Measurements from ENCODE around the gene GSTA2.
A peak's percentile ranks its signal among the peaks of the same experiment; 100 is the strongest.
"Not testable (repeated sequence)": the region's sequence is repeated elsewhere in the genome, so short reads cannot be mapped to it uniquely, and the experiment has no call there.

The GSTA2 gene

DNA sequence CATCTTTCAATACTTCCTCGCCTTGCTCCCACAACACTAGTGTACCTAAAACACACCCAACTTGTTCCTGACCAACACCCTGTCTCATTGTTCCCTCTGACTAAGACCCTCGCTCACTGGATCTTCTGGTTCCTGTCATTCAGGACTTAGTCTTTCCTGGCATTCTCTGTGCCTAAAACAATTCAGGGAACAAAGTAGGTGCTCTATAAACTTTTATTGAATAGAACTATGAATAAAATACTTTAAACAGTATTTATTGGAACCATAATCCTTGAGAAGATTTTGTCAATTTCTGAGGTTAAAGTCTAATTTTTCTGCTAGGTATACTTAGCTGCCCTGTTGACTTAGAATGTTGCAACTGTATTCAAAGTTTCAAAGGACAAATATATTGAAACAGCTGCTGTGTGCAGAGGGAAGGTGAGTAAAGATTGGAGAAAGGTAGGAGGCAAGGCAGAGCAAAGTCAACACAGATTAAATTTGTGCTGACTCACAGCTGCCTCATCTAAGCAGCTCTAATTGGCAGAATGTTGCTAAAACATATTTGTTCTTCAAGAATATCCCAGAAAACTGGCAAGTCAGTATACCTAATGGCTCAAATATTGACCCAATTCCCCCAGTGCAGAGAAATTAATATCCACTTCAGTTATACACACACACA lies 37.6 kb downstream of the GSTA2 start:
- DNase-seq (ENCODE audit: low read depth): no peak

GRCh38 chr6:52725143-52725534 lies 38.1 kb downstream of the GSTA2 start:
- no peak for DNase-seq (ENCODE audit: low read depth)

DNA sequence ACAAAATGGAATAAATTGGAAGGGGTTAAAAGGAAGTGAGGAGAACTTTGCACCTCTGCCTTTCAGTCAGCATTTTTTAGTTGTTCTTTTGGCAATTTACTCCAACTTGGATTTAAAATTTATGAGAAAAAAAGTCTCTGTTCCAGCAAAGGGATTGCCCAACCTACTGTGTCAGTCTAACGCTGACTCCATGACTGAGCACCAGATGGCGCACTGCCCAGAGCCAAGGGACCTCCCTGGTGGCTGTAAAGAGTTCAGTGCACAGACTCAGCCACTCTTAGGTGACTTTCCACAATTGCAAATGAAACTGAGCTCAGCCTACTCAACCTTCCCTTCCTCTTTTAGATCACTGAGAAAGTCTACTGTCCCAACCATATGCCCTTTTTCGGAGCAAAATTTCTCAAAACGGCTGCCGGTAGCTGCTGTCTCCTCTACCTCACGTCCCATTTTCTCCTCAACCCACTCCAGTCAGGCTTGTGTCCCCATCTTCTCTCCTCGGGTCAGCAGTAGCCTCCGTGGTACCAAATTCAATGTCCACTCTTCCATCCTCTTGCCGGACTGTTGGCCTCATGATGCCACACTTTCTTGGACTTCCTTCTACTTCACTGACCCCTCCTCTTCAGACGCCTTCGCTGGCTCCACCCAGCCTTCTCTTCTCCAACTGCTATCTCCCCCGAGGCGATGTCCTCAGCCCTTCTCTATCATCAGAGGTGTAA lies 38.7 kb downstream of the GSTA2 start:
- DNase-seq (ENCODE audit: low read depth): peak; percentile 32

GRCh38 chr6:52724042-52724405 lies 39.3 kb downstream of the GSTA2 start:
- no peak for DNase-seq (ENCODE audit: low read depth)

DNA sequence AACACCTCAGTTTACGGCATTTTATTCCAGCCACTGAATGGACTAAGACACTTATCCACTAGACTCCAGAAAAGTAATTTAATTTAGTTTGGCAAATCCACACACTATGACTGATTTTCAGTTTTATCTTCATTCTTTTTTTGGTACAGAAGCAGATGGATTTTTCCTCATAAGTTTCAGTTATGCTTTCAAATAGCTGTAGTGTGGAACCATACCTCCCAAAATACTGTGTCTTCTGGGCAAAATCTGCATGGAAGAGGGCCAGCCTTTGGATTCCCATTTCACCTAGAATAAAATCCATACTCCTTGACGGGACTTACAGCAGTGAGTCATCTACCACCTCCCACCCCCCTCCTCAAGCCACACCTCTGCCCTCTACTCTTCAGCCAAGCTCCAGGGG lies 43.0 kb downstream of the GSTA2 start:
- DNase-seq (ENCODE audit: low read depth): no peak

DNA sequence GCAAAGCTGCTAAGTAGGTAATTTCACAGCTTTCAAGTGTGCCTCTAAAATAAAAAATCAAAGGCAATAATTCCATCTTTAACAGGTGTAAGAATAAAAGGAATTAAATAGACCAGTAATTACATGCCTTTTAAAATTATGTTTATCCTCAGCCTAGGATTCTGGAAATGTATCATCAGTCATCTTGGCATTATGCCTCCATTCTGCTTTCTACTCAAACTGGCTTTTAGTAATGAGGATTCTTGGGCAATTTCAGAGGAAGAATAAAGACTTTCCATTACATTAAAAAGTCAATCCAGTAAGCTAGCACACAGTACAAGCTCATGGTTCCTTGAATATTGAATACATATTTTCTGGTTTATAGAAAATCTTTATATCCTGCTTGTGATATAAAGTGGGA lies 44.7 kb downstream of the GSTA2 start:
- DNase-seq (ENCODE audit: low read depth): no peak

DNA sequence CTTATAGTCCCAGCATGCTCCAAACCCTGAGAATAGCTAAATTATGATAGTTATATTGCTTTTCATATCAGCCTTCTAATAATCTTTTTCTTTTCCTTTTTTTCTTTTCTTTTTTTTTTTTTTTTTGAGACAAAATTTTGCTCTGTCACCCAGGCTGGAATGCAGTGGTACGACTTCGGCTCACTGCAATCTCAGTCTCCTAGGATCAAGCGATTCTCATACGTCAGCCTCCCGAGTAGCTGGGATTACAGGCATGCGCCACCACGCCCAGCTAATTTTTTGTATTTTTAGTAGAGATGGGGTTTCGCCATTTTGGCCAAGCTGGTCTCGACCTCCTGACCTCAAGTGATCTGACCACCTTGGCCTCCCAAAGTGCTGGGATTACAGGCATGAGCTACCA lies 48.5 kb downstream of the GSTA2 start:
- not testable (repeated sequence) for DNase-seq (ENCODE audit: low read depth)

GRCh38 chr6:52712136-52712535 lies 51.1 kb downstream of the GSTA2 start:
- DNase-seq (ENCODE audit: low read depth): no peak

DNA sequence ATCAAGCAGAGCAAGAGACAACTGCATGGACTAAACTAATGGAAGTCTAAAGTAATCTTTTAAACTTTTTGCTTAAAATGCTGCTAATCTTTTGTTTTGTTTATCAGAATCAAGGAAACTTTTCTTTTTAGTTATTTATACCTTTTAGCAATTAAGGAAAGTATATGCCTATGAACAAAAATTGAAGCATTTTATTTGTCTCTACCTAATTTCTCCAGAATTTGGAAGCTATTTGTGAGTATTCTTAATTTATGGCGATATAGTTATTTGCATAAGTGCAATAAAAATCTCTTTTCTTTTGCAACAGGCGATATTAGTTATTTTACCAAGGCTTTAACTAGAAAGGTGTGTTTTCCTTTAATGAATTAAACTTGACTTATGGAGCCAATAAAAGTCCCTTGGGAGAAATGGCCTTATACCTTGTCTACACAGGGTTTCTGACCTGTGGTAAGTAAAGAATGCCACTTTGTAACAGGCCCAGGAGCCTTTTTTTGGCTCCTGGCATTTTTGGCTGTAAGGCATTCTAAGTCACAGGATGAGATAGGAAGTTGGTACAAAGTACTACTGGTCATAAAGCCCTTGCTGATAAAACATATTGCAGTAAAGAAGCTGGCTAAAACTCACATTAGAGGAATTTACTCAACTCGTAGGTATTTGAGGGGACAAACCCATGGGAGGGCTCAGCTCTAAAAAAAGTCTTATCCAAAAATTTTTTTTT lies 55.2 kb downstream of the GSTA2 start:
- DNase-seq (ENCODE audit: low read depth): no peak

DNA sequence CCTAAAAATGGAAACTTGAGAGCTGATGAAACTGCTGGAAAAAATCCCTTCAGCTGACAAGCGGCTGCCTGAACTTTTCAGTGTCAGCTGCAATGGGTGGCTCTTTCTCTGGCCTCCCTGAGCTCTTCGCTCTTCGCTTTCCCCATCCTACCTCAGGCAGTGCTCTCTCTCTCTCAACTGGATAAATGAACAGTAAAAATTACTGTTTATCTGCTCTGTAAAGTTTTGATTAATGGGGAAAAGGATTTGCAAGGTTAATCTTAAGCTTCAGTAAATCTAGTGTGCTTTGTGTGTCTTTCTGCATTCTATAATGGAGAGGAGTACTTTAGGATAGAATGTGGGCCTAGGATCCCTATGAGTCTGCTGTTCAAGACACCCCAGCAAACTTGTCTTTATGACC lies 57.3 kb downstream of the GSTA2 start:
- DNase-seq (ENCODE audit: low read depth): no peak

GRCh38 chr6:52704781-52705502 lies 58.3 kb downstream of the GSTA2 start:
- DNase-seq (ENCODE audit: low read depth): not testable (repeated sequence)

- DNase-seq (ENCODE audit: low read depth): no peak
These were observed 59.2 kb downstream of the GSTA2 start for GRCh38 chr6:52704060-52704459.
